SH-SY5Y (cell line): Measurements from ENCODE around the gene LDLRAD2.

Source experiments
- GATA2 ChIP-seq: IDR thresholded peaks from 2 replicates; pipeline ENCODE4 v1.6.1; 2011; ENCODE audit warnings: mild to moderate bottlenecking, low read depth, low read length
- GATA3 ChIP-seq: IDR thresholded peaks from 2 replicates; pipeline ENCODE4 v1.6.1; 2011; ENCODE audit warnings: low read depth, mild to moderate bottlenecking, low read length, moderate library complexity

DNA sequence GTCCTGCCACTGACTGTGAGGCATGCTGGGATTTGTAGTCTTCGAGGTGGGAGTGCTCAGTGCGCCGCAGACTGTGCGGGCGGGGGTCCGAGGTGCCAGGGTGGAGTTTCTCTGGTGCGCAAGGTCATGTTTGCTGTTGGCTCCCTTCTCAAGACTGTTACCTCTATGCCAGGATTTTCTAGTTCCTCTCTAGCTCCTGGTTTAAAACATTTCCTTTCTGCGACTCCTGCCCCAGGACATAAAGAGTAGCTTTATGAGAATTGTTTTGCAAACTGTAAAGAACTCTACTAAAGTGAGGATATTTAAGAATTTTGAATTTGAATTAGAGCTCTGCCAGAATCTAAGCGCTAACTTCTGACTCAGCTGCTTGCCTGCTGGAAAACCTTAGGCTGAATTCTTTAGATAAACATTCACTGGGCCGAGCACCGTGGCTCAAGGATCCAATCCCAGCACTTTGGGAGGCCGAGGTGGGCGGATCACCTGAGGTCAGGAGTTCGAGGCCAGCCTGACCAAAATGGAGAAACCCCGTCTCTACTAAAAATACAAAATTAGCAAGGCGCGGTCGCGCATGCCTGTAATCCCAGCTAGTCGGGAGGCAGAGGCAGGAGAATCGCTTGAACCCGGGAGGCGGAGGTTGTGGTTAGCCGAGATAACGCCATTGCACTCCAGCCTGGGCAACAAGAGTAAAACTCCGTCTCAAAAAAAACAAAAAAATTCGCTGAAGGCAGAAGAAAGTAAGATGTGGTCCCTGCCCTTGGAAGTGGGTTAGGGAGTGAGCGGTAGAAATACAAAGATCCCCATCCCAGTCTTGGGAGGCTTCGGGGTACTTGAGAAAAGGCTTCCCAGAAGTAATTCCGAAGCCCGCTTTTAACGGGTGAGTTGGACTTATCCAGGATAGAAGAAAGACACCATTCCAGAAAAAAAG lies 28.1 kb upstream of the LDLRAD2 start:
- TF ChIP-seq GATA2: no peak
- TF ChIP-seq GATA3: no peak
